C4-2B (cell line): ENCODE results near the gene ESYT2.

Experiments used
- CTCF ChIP-seq: fragments of 450-650 bp; conservative IDR thresholded peaks from 2 replicates; pipeline ENCODE4 v1.5.1; 2017; ENCODE audit warnings: mild to moderate bottlenecking
- ZFX ChIP-seq: fragments of 450-650 bp; IDR thresholded peaks from 2 replicates; pipeline ENCODE4 v1.6.1; 2017

GRCh38 chr7:158759749-158760444 lies 69.4 kb downstream of the ESYT2 start:
- no peak for TF ChIP-seq CTCF
- no peak for TF ChIP-seq ZFX
